ENCODE results near the gene PLCL1.
"Not testable (repeated sequence)": the region's sequence is repeated elsewhere in the genome, so short reads cannot be mapped to it uniquely, and the experiment has no call there.

PLCL1 gene

DNA sequence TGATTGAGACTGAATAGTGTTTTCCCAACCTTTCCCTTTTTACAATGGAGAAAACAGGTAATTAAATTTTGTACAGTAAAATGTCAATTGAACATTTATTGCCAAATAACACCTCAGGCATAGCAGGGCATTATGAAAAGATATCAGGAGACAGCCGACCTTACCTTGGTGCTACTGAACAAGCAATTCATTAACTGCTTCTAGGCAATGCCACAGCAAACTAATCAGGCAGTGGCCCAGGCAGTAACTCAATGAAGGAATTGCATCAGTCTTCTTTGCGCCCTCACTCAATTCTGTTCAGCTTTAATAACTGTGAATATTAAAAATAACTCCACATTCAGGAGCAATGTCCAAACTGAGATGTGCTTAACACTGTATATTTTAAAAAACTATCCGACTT lies 6.1 kb downstream of the PLCL1 start:
- DNase-seq, result no peak

DNA sequence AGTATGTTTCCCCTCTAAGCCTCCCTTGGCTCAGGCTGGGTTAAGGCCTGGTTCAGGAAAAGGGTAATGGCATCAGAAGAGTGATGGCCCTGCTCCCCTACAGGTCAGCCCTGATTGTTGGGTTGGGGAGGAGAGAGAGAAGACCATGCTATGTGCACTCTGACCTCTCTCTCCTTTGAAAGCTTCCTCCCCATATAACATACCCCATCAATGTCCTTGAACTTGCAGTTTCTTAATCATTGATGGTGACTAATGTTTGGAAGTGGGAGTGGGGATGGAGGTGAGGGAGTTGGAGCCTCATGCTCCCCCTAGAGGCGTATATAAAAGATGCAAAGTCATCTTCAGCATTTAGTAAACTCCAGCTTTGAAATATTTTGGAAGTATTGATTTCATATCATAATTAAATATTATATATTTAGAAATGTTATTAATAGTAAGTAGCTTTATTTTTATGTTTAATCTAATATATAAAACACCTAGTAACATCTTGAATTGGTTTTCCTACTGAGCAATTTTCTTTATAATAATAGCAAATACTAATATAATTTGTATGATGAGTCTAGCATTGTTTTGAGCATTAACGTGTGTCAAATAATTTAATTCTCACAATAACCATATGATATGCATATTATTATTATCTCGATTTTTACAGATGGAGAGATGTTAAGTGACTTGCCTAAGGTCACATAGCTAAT lies 8.8 kb downstream of the PLCL1 start:
- no peak for DNase-seq

DNA sequence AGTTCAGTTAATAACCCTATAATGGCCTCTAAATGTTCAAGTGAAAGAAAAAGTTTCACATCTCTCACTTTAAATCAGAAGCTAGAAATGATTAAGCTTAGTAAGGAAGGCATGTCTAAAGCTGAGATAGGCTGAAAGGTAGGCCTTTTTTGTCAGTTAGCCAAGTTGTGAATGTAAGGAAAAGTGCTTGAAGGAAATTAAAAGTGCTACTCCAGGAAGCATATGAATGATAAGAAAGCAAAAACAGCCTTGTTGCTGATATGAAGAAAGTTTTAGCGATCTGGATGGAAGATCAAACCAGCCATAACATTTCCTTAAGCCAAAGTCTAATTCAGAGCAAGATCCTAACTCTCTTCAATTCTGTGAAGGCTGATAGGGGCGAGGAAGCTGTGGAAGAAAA lies 10.1 kb downstream of the PLCL1 start:
- no peak for DNase-seq

DNA sequence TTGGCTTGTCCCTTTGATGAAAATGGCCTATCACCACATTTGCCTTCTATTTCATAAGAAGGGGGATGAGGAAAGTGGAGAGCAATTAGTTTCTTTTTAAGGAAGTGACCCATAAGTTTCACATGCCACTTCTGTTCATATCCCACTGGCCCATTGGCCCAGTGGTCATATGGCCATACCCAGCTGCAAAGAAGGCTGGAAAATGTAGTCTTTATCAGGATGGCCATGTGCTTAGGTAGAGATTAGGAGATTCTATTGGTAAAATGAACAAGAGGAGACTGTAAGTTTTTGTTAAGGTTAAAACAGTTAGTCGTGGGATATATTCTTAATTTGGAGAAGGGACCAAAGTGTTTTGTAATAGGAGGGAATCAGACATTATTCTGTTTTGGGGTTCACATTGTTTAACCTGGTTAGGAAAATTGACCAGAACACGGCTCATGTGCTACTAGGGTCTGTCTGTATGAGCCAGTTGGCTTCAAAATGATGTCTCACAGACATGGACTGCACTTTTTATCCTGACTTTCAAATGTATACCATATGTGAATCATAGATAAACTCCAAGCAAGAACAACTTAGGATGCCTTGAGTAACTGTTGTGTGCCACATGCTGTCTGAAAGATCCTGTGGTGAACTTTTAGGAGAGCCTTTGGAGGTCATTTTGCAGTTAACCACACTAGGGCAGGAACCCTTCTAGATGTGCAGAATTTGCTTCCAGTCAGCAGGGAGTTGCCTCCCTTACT lies 17.3 kb downstream of the PLCL1 start:
- no peak for DNase-seq

- DNase-seq, result no peak
These were observed 17.9 kb downstream of the PLCL1 start for GRCh38 chr2:197822333-197822732.

- no peak for DNase-seq
These were observed 23.2 kb downstream of the PLCL1 start for GRCh38 chr2:197827618-197828017.

DNA sequence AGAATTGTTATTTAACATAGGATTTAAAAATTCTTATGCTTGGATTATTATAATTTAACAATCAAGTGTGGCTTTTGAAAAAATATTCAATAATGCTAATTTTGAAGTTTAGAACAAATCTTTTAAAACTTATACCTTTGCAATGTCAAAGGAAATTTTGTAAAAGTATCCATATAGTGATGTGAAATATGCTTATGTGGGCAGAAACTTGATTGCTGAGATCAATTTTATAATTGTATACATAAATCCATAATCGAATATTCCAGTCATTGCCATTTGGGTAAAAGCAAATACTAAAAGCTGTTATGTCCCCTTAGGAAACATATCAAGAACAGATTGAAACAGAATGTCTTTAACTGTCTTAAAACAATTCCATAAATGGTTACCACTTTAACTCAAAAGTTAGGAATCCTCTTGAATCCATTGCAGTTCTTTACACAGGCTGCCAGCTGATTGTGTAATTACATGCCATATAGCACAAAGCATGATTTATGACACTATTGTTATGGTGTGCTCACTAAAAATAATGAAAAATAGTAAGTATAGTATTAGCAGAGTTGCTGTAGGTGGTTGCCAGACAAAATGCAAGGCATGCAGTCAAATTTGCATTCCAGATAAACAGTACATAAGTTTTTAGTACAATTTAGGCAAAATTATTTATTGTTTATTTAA lies 24.2 kb downstream of the PLCL1 start:
- peak; percentile 44 for DNase-seq

DNA sequence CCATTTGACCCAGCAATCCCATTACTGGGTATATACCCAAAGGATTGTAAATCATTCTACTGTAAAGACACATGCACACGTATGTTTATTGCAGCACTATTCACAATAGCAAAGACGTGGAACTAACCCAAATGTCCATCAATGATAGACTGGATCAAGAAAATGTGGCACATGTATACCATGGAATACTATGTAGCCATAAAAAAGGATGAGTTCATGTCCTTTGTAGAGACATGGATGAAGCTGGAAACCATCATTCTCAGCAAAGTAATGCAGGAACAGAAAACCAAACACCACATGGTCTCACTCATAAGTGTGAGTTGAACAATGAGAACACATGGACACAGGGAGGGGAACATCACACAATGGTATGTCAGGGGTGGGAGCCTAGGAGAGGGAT lies 30.4 kb downstream of the PLCL1 start:
- DNase-seq, result not testable (repeated sequence)

DNA sequence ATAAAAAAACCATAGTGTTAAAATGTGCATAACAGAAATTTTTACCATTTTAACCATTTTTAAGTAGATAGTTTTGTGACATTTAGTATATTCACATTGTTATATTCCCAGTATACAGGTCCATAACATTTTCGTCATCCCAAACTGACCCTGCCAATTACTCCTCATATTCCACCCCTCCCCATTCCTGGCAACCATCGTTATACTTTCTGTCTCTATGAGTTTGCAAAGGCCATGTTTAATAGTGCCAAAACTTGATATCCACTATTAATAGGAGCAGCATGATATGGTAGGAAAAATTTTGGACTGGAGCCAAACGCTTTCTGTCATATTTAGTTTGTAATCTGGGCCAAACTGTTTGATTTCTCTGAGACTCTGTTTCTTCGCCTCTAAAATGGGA lies 30.9 kb downstream of the PLCL1 start:
- no peak for DNase-seq

GRCh38 chr2:197838036-197838435 lies 33.6 kb downstream of the PLCL1 start:
- peak; percentile 83 for DNase-seq

- DNase-seq, result no peak
These were observed 34.2 kb downstream of the PLCL1 start for GRCh38 chr2:197838579-197838978.

DNA sequence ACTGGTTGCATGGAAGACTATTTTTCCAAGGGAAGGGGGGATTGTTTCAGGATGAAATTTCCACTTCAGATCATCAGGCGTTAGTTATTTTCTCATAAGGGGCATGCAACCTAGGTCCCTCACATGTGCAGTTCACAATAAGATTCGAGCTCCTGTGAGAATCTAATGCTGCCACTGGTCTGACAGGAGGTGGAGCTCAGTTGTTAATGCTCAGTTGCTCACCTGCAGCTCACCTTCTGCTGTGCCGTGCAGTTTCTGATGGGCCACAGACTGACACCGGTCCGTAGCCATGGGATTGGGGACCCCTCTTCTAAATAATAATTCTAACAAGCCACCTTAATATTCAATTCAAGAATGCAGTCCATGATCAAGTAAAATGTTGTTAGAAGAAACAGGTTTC lies 34.9 kb downstream of the PLCL1 start:
- no peak for DNase-seq

DNA sequence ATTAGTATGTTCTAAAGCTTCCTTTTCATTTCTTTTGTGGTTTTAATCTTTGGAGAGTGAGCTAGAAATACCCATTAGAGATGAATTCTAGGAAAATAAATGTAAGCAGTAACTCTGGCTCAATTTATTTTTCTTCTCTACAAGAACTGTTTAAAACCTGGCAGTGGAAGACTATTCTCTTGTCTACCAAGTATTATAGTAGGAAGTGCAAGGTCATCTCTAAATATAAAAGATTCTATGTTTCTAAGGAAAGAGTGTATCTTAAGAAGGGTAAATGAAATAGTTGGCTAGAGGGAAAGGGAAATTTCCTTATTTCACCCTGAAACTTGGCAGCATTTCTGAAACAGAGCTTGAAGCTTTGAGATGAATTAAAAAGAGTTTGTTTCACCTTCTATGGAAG lies 35.5 kb downstream of the PLCL1 start:
- DNase-seq, result no peak

DNA sequence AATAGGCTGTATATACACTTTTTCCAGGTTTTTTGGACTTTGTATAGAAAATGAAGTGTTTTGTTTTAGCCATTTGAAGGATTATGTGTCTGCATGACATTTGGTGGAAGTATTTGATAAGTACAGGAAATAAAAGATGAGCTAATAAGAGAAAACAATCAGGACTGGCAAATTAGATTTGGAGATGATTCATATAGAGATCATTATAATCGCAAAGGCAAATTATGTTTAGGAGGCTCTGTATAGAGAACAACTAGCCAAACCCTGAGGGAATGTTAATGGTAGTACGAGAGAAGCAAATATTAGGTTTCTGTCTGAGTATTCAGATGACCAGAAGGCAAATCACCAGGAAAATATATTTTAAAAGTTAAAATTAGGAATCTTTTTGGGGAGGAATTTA lies 41.7 kb downstream of the PLCL1 start:
- no peak for DNase-seq

- no peak for DNase-seq
These were observed 42.4 kb downstream of the PLCL1 start for GRCh38 chr2:197846777-197847176.

- DNase-seq, result no peak
These were observed 43.4 kb downstream of the PLCL1 start for GRCh38 chr2:197847651-197848401.

GRCh38 chr2:197848602-197849001 lies 44.2 kb downstream of the PLCL1 start:
- DNase-seq, result no peak

DNA sequence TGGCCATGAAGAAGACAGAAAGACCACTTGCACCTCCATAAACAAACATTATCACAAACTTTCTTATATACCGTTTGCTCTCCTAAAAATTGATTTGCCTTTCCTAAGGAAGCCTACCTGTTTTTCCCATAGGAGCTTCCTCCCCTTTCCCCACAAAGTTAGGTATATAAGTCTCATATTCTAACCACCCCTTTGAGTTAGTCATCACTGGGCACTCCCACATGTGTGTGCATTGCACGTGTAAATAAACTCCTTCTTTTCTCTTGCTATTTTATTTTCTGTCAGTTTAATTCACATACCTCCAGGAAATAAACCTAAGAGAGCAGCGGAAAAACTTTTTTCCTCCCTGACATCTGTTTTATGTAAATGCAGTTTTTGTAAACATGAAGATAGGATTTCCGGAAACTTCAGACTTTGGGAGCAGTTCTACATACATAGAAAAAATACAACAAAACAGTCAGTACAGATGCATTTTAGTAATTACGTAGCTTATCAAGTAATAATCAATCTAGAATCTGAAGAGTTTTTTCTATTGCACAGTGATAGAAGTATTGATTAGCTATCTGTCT lies 46.6 kb downstream of the PLCL1 start:
- no peak for DNase-seq

GRCh38 chr2:197851451-197851850 lies 47.1 kb downstream of the PLCL1 start:
- DNase-seq, result no peak

GRCh38 chr2:197852108-197852507 lies 47.7 kb downstream of the PLCL1 start:
- no peak for DNase-seq

- DNase-seq, result no peak
These were observed 49.2 kb downstream of the PLCL1 start for GRCh38 chr2:197853549-197853948.

DNA sequence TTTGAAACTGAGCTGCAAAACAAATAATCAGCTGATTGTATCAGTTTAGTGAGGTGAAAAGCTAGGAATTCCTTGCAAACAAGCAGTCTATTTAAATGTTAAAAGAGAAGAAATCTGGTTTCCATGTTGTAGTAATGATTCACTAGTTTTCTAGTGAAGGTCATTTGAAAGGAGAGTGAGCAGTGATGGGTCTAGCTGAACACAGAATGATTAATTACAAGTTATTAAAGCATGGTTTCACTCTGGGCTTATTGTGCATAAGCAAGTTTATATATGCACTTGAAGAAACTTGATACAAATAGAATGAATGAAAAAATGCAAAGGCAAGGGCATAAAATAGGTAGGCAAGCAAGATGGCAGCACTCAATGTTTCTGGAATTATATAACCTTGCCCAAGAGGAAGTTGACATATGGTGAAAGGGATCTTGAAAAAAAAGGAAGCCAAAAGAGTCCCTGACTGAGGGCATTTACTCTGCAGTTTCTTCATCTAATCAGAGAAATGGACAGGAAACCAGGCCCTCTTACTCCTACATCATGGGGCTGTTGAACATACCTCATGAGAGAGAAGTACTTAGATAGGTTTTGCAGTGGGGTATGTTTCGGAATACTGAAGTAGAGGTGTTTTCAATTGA lies 53.2 kb downstream of the PLCL1 start:
- DNase-seq, result no peak
